ENCODE data around the gene ATP5ME. TPM values are rescaled to one million over a fixed set of nuclear protein-coding genes. Genes with fewer than 3 reads are reported as not detected.

ATP5ME gene
- total and polyA plus RNA-seq, 2 experiments from 2014 or later: 143 to 669 TPM

DNA sequence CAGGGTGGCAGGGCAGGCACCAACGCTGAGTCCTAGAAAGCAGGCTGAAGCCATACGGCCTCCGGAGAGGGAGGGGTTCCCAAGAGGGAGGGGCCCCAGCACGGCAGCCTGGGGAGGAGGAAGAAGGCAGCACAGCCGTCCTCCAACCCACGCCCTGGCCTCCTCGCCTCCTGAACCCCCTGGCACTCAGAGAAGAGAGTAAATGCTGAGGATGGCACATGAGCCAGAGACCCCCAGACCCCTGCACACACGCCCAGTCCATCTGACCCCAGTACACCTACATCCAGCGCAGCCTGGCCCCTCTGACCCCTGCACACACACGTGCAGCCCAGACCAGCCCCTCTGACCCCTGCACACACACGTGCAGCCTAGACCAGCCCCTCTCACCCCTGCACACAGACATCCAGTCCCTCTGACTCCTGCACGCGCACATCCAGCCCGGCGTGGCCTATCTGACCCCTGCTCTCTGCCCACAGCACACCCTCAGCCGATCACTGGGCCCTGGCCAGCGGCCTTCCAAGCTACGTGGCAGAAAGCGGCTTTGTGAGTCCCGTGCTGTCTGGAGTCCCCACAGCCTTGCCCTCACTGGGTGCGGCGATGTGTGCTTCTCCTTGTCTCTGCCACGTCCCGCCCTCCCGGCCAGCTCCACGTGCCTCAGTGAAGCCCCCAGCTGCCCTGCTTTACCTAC lies 18.5 kb downstream of the ATP5ME start:
- H4K20me1 ChIP-seq (ENCODE audit: insufficient read depth, poor library complexity, severe bottlenecking): no peaks in the 10 kb centered on the region
- no peaks in the 10 kb centered on the region for H3K27me3 ChIP-seq
- H2AFZ ChIP-seq: no peak overlapping the region
- no peaks in the 10 kb centered on the region for H3K79me2 ChIP-seq
- no peaks in the 10 kb centered on the region for H3K4me1 ChIP-seq (ENCODE audit: insufficient read depth)
- DNase-seq (ENCODE audit: low spot score): no peak
- no peaks in the 10 kb centered on the region for H3K36me3 ChIP-seq (replicated peaks; ENCODE audit: insufficient read depth, low read depth)
- no peaks in the 10 kb centered on the region for H3K9me2 ChIP-seq (replicated peaks; ENCODE audit: insufficient read depth)
- H3K27ac ChIP-seq: no peak overlapping the region
- H3K9me3 ChIP-seq (ENCODE audit: low read depth): no peaks in the 10 kb centered on the region
- no peak for TF ChIP-seq EZH2 (IDR thresholded peaks at IDR 0.05; ENCODE audit: borderline replicate concordance)
- TF ChIP-seq, protein P1, sequence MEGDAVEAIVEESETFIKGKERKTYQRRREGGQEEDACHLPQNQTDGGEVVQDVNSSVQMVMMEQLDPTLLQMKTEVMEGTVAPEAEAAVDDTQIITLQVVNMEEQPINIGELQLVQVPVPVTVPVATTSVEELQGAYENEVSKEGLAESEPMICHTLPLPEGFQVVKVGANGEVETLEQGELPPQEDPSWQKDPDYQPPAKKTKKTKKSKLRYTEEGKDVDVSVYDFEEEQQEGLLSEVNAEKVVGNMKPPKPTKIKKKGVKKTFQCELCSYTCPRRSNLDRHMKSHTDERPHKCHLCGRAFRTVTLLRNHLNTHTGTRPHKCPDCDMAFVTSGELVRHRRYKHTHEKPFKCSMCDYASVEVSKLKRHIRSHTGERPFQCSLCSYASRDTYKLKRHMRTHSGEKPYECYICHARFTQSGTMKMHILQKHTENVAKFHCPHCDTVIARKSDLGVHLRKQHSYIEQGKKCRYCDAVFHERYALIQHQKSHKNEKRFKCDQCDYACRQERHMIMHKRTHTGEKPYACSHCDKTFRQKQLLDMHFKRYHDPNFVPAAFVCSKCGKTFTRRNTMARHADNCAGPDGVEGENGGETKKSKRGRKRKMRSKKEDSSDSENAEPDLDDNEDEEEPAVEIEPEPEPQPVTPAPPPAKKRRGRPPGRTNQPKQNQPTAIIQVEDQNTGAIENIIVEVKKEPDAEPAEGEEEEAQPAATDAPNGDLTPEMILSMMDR (IDR thresholded peaks at IDR 0.05; ENCODE audit: poor library complexity): no peak
- no peak for TF ChIP-seq EZH2phosphoT487 (IDR thresholded peaks at IDR 0.05; ENCODE audit: low read depth, severe bottlenecking, unreplicated experiment)
- no peak overlapping the region for H3K4me2 ChIP-seq
- 86% methylated on average over 23 of the region's 26 CpGs for WGBS (ENCODE audit: low lambda C conversion rate, missing lambda C conversion rate)
- no peak overlapping the region for H3K4me3 ChIP-seq

DNA sequence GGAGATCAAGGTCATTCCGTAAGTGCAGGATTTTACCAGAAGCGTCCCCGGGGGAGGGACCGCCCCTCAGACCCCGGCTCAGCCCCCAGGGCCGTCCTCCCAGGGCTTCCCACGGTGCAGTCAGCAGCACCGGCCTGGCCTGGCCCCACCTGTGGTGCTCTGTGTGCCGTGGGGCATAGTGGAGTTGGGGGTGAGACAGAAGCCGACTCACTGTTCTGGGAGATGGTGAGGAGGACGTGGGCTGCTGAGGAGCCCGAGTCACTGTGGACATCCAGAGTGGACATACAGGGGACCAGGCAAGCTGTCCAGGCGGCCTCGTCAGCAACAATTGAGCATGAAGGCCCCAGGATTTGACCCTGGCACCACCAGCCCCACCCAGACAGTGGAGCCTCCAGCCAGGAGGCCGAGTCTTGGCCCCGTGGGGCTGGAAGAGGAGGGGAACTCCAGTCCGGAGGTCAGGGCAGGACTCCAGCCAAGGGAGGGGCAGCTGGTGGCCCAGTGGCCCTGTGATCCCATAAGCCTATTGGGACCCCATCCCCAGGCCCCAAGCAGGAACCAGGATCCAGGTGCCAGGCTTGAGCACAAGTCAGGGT lies 19.1 kb downstream of the ATP5ME start:
- no peak for DNase-seq (ENCODE audit: low spot score)
- no peaks in the 10 kb centered on the region for H3K36me3 ChIP-seq (replicated peaks; ENCODE audit: insufficient read depth, low read depth)
- H3K4me1 ChIP-seq (ENCODE audit: insufficient read depth): no peaks in the 10 kb centered on the region
- no peaks in the 10 kb centered on the region for H3K9me3 ChIP-seq (ENCODE audit: low read depth)
- no peaks in the 10 kb centered on the region for H3K27me3 ChIP-seq
- H3K9me2 ChIP-seq (replicated peaks; ENCODE audit: insufficient read depth): no peaks in the 10 kb centered on the region
- no peak overlapping the region for H3K27ac ChIP-seq
- no peaks in the 10 kb centered on the region for H3K79me2 ChIP-seq
- no peak overlapping the region for H2AFZ ChIP-seq
- H3K4me2 ChIP-seq: no peak overlapping the region
- no peaks in the 10 kb centered on the region for H4K20me1 ChIP-seq (ENCODE audit: insufficient read depth, poor library complexity, severe bottlenecking)
- TF ChIP-seq EZH2phosphoT487 (IDR thresholded peaks at IDR 0.05; ENCODE audit: low read depth, severe bottlenecking, unreplicated experiment): no peak
- no peak for TF ChIP-seq EZH2 (IDR thresholded peaks at IDR 0.05; ENCODE audit: borderline replicate concordance)
- TF ChIP-seq, protein P1 (IDR thresholded peaks at IDR 0.05; ENCODE audit: poor library complexity): no peak
- H3K4me3 ChIP-seq: no peak overlapping the region
- 82% methylated on average over 16 of the region's 17 CpGs for WGBS (ENCODE audit: low lambda C conversion rate, missing lambda C conversion rate)

DNA sequence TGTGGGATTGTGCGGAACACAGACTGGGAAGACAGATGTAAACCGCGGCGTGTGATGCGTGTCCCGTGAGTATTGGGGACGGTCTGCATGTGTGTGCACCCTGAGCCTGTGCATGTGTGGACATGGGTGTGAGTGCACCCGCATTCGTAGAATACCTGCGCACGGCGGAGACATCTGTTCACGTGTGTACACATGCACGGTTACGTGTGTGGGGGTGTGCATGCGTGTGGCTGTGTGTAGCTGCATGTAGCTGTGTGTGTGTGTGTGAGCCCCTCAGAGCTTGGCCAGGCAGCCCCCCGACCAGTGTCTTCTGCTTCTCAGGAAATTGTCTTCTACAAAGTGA lies 19.6 kb downstream of the ATP5ME start:
- Histone ChIP-seq H3K27me3 (no peaks in the 10 kb centered on the region), H3K36me3 (replicated peaks; ENCODE audit: insufficient read depth, low read depth) (no peaks in the 10 kb centered on the region), H4K20me1 (ENCODE audit: insufficient read depth, poor library complexity, severe bottlenecking) (no peaks in the 10 kb centered on the region), H3K4me3 (no peak overlapping the region), H3K27ac (no peak overlapping the region), H3K79me2 (no peaks in the 10 kb centered on the region), H3K9me3 (ENCODE audit: low read depth) (no peaks in the 10 kb centered on the region), H3K4me1 (ENCODE audit: insufficient read depth) (no peaks in the 10 kb centered on the region), H3K9me2 (replicated peaks; ENCODE audit: insufficient read depth) (no peaks in the 10 kb centered on the region), H2AFZ (no peak overlapping the region), H3K4me2 (no peak overlapping the region)
- no peak for DNase-seq (ENCODE audit: low spot score)
- 98% methylated on average over 17 of the region's 17 CpGs for WGBS (ENCODE audit: low lambda C conversion rate, missing lambda C conversion rate)
- TF ChIP-seq EZH2 (IDR thresholded peaks at IDR 0.05; ENCODE audit: borderline replicate concordance): no peak
- TF ChIP-seq EZH2phosphoT487 (IDR thresholded peaks at IDR 0.05; ENCODE audit: low read depth, severe bottlenecking, unreplicated experiment): no peak
- TF ChIP-seq, protein P1 (IDR thresholded peaks at IDR 0.05; ENCODE audit: poor library complexity): no peak
